ENCODE measurements around the gene PRSS35. TPM values are rescaled to one million over a fixed set of nuclear protein-coding genes. Genes with fewer than 3 reads are reported as not detected.

The PRSS35 gene
- total RNA-seq, 1 donor = 3.5 TPM

DNA sequence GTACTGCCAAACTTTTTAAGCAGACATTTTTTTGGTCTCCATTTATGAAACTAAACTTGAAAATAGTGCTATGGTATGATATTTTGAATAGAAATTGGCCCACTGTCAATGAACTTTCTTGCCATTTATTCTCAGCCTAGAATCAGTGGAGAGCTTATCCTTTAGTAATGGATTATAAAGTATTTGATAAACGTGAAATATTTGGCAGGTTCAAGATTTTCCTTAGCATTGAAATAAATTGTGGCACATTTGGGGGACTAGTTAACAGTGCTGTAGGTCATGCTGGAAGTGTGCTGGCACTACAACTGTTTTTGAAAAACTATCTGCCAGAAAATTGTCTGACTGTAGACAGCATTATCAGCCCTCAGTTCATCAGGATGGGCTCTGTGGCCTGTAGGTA is 2.1 kb downstream of the PRSS35 start:
- no peak for DNase-seq (ENCODE audit: low read depth)
- TF ChIP-seq, protein P1, sequence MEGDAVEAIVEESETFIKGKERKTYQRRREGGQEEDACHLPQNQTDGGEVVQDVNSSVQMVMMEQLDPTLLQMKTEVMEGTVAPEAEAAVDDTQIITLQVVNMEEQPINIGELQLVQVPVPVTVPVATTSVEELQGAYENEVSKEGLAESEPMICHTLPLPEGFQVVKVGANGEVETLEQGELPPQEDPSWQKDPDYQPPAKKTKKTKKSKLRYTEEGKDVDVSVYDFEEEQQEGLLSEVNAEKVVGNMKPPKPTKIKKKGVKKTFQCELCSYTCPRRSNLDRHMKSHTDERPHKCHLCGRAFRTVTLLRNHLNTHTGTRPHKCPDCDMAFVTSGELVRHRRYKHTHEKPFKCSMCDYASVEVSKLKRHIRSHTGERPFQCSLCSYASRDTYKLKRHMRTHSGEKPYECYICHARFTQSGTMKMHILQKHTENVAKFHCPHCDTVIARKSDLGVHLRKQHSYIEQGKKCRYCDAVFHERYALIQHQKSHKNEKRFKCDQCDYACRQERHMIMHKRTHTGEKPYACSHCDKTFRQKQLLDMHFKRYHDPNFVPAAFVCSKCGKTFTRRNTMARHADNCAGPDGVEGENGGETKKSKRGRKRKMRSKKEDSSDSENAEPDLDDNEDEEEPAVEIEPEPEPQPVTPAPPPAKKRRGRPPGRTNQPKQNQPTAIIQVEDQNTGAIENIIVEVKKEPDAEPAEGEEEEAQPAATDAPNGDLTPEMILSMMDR (IDR thresholded peaks at IDR 0.05; ENCODE audit: insufficient read depth, low read length) = no peak
- no peak overlapping the region for H3K4me3 ChIP-seq (ENCODE audit: low read depth, low read length)

DNA sequence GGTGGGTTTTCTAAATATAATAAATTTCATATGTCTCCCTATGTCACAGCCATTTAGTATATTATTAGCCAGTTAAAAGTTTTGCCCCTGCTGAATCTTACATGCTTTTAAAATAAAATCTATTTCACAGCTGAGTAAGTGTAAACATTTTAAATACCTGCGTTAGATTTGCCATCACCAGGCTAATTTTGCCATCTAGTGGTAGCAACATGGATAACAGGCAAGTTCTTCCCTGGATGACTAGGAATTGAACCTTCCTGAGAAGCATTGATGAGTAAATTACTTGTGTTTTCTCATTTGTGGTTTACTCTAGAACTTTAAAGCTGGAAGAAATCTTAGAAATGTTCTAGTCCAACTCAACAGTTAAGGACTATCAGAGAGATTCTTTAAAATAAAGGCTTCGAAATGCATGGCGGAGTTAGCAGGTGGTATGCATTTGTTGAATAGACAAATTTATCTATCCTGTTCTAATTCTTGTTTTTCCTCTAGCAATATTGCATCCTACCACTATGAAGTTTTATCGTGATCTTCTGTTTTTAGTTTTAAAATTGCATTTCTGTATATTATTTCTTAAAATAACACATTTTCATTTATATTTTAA is 2.6 kb downstream of the PRSS35 start:
- DNase-seq (ENCODE audit: low read depth) = peak; percentile 84
- H3K4me3 ChIP-seq (ENCODE audit: low read depth, low read length) = no peak overlapping the region
- TF ChIP-seq, protein P1 (IDR thresholded peaks at IDR 0.05; ENCODE audit: insufficient read depth, low read length) = peak; percentile 83

DNA sequence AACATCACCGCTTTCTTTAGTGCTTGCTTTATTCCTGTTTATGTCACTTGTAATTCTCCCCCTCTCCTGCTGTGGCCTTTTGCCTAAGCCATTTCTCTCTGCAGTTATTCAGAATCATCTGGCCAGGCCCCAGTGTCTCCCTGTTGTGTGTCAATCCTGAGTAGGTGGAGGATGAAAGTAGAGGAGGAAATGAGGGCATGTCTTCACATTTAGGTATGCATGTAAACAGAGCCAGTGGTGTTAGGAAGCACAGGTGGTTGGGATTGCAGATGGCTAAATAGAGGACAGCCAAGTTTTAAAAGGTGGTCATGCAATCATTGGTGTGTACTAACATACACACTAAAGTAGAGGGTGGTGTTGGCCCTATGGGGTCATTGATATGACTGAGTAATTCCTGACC is 5.2 kb downstream of the PRSS35 start:
- TF ChIP-seq, protein P1 (IDR thresholded peaks at IDR 0.05; ENCODE audit: insufficient read depth, low read length) = no peak
- H3K4me3 ChIP-seq (ENCODE audit: low read depth, low read length) = no peak overlapping the region
- DNase-seq (ENCODE audit: low read depth) = no peak

DNA sequence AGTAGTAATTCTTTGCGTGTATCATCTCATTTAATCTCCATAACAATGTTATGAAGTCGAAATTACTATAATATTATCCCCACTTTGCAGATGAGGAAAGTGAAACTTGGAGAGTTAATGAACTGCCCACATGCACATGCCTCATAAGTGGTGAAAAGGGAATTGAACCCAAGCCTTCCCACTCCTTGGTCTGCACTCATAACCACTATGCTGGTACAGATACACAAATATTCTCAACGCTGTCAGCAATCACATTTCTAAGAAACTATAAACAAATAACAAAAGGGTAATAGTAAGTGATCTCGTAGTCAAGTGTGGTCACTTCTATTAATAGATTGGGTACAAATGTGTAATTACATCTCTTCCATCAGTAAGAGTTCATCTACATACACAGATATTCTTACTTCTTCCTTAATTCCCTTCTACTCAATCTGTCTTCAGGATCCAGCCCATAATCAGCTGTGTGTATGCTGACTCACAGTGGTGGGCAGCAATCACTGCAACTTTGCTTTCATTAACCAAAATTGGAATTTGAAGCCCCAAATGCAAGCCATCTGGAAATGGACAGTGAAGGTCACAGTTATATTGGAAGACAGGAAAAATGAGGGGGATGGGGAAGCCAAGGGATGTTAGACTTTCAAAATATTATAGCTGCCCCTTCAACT is 6.6 kb downstream of the PRSS35 start:
- H3K4me3 ChIP-seq (ENCODE audit: low read depth, low read length) = no peak overlapping the region
- peak; percentile 49 for DNase-seq (ENCODE audit: low read depth)
- TF ChIP-seq, protein P1 (IDR thresholded peaks at IDR 0.05; ENCODE audit: insufficient read depth, low read length) = peak; percentile 58

- no peak overlapping the region for H3K4me3 ChIP-seq (ENCODE audit: low read depth, low read length)
- TF ChIP-seq, protein P1 (IDR thresholded peaks at IDR 0.05; ENCODE audit: insufficient read depth, low read length) = peak; percentile 80
- DNase-seq (ENCODE audit: low read depth) = peak; percentile 72
Measured at GRCh38 chr6:83536034-83536646, 23.8 kb downstream of the PRSS35 start.

GRCh38 chr6:83536647-83537589 is 24.6 kb downstream of the PRSS35 start:
- no peak for DNase-seq (ENCODE audit: low read depth)
- H3K4me3 ChIP-seq (ENCODE audit: low read depth, low read length) = no peak overlapping the region
- TF ChIP-seq, protein P1 (IDR thresholded peaks at IDR 0.05; ENCODE audit: insufficient read depth, low read length) = no peak
